BLaER1 (cell line): ENCODE measurements around the gene FIP1L1.
"Not testable (repeated sequence)": the region's sequence is repeated elsewhere in the genome, so short reads cannot be mapped to it uniquely, and the experiment has no call there.

Experiments used
- H3K27ac ChIP-seq: shearing (Covaris generic); formaldehyde crosslinking; 2 replicates; pipeline ENCODE4 v1.8.1; 2022
- H3K27me3 ChIP-seq: shearing (Covaris generic); formaldehyde crosslinking; 2 replicates; pipeline ENCODE4 v1.8.1; 2022
- H3K36me3 ChIP-seq: shearing (Covaris generic); formaldehyde crosslinking; 2 replicates; pipeline ENCODE4 v1.8.1; 2022
- H3K4me1 ChIP-seq: shearing (Covaris generic); formaldehyde crosslinking; 2 replicates; pipeline ENCODE4 v1.8.1; 2022
- H3K4me2 ChIP-seq: shearing (Covaris generic); formaldehyde crosslinking; 2 replicates; pipeline ENCODE4 v1.8.1; 2022
- H3K4me3 ChIP-seq: shearing (Covaris generic); formaldehyde crosslinking; 2 replicates; pipeline ENCODE4 v1.8.1; 2022
- H3K9ac ChIP-seq: shearing (Covaris generic); formaldehyde crosslinking; 2 replicates; pipeline ENCODE4 v1.8.1; 2022
- H3K9me3 ChIP-seq: shearing (Covaris generic); formaldehyde crosslinking; 2 replicates; pipeline ENCODE4 v1.8.1; 2022
- H4K20me1 ChIP-seq: shearing (Covaris generic); formaldehyde crosslinking; 2 replicates; pipeline ENCODE4 v1.8.1; 2022
- Cebpa-rat ChIP-seq: shearing (Covaris generic); IDR thresholded peaks from 2 replicates; pipeline ENCODE4 v1.8.1; 2022

Gene FIP1L1

DNA sequence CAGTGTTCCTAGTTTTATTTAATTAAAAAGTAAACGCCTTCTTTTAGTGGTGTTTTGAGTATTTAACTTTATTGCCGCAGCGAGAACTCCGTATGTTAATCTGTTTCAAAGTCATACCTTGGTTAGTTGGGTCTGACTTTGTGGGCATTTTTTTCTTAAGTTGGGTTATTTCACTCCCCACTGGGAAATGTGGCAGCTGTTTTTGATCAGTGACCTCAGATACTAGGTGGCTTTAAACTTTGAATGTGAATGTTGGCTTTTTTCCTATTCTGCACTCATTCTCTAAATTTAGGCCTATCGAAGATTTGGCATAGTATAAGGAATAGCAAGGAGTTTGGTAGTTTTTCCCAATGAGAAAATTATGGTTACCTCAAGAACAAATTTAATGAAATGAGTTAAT is 85.9 kb downstream of the FIP1L1 start:
- Histone ChIP-seq H3K9me3 (peaks cover 17% of the 10 kb centered on the region), H4K20me1 (no peaks in the 10 kb centered on the region), H3K4me3 (no peak overlapping the region), H3K4me2 (no peak overlapping the region), H3K27me3 (no peaks in the 10 kb centered on the region), H3K9ac (no peak overlapping the region), H3K36me3 (peaks cover 54% of the 10 kb centered on the region), H3K27ac (no peak overlapping the region), H3K4me1 (no peaks in the 10 kb centered on the region)
- TF ChIP-seq Cebpa-rat = no peak

DNA sequence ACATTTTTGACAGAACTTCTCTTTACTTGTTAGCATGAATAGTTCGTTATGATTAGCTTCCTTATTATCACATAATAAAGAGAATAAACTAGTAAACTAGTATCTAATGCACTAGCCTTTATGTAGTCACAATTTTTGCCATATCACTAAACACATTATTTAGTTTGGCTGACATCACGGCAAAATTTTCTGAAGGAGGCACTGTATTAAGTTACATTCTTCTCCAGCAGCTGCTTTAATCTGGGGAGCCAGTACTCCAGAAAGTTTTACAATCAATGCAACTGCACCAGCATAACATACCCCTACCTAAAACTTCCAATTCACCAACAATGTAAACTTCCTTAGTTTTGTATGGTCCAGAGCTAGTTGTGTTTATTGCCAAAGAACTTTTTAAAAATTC is 87.8 kb downstream of the FIP1L1 start:
- no peak for TF ChIP-seq Cebpa-rat
- Histone ChIP-seq H3K27me3 (no peaks in the 10 kb centered on the region), H3K4me2 (no peak overlapping the region), H3K4me3 (no peak overlapping the region), H3K9me3 (peaks cover 18% of the 10 kb centered on the region), H4K20me1 (no peaks in the 10 kb centered on the region), H3K36me3 (peaks cover 36% of the 10 kb centered on the region), H3K27ac (no peak overlapping the region), H3K9ac (no peak overlapping the region), H3K4me1 (no peaks in the 10 kb centered on the region)

DNA sequence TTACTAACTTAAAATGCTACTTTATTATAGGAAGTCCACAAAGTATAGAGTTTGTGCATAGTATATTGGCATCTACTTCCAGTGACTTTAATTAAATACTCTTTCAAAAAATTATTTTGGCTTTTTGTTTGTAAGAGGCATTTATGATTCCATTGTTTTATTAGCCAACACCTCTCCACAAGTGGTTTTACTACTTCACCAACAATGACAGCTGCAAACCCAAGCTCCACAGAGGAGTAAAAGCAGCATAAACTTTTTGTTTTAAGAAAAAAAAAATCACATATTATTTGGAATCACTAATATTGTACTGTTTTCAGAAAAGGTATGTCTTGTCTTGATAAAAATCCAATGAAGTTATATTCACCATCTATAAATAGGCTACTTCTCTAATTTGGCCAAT is 88.5 kb downstream of the FIP1L1 start:
- TF ChIP-seq Cebpa-rat = no peak
- H3K4me2 ChIP-seq = no peak overlapping the region

DNA sequence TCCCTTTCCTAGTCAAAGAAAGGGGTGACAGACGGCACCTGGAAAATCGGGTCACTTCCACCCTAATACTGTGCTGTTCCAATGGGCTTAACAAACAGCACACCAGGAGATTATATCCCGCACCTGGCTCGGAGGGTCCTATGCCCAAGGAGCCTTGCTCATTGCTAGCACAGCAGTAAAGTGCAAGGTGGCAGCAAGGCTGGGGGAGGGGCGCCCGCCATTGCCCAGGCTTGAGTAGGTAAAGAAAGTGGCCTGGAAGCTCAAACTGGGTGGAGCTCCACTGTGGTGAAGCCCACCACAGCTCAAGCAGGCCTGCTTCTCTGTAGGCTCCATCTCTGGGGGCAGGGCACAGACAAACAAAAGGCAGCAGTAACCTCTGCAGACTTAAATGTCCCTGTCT is 89.1 kb downstream of the FIP1L1 start:
- not testable (repeated sequence) for H3K27ac ChIP-seq, H3K27me3 ChIP-seq, H3K9ac ChIP-seq, H3K4me1 ChIP-seq, H3K4me3 ChIP-seq, H3K4me2 ChIP-seq, H4K20me1 ChIP-seq
- Histone ChIP-seq H3K9me3 (peaks cover 18% of the 10 kb centered on the region), H3K36me3 (peaks cover 26% of the 10 kb centered on the region)

More for the DNA sequence above, 88.5 kb downstream of the FIP1L1 start:
- H3K27me3 ChIP-seq = no peaks in the 10 kb centered on the region
- H3K36me3 ChIP-seq = peaks cover 33% of the 10 kb centered on the region
- no peak overlapping the region for H3K4me3 ChIP-seq
- H3K9ac ChIP-seq = no peak overlapping the region
- no peaks in the 10 kb centered on the region for H4K20me1 ChIP-seq
- no peak overlapping the region for H3K27ac ChIP-seq
- peaks cover 18% of the 10 kb centered on the region for H3K9me3 ChIP-seq
- H3K4me1 ChIP-seq = no peaks in the 10 kb centered on the region

DNA sequence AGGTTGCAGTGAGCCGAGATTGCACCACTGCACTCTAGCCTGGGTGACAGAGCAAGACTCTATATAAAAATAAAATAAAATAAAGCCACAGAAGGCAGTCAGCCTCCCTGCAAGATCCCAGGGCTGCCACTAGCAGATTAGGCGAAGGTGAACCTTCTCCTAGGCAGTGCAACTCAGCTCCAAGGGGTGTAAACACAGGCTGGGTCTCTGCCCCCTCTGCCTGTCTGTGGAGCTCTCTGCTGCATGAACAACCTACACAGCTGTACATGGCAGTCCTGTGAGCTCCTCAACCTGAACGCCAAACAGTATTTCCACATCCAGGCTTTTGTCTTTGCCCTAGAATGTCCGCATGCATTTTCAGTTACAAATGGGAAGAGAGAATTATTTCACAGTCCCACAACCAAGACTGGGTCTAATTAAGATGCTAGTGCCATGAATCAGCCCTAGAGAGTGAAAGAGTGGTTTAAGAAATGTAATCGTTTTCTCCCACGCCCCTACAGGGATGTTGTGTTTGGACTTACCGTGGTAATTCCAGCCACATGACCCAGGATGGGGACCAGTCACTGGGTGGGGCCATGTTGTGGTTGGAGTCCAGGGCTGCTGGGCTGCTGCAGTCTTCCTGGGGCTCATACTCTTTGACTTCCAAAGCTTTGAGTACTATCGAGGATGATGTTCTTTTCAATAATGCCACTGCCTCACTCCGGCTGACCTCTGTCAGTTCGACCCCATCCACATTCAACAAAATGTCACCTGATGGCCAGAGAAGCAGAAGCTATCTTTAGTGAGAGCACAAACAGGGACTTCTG is 99.0 kb downstream of the FIP1L1 start:
- H3K4me3 ChIP-seq = no peak overlapping the region
- H3K9me3 ChIP-seq = no peaks in the 10 kb centered on the region; the same call in 1 of the 2 replicates
- no peak overlapping the region for H3K4me2 ChIP-seq
- no peaks in the 10 kb centered on the region for H3K27me3 ChIP-seq
- H4K20me1 ChIP-seq = no peaks in the 10 kb centered on the region
- no peak overlapping the region for H3K27ac ChIP-seq
- no peaks in the 10 kb centered on the region for H3K4me1 ChIP-seq
- no peak overlapping the region for H3K9ac ChIP-seq
- no peak for TF ChIP-seq Cebpa-rat
- no peaks in the 10 kb centered on the region for H3K36me3 ChIP-seq

DNA sequence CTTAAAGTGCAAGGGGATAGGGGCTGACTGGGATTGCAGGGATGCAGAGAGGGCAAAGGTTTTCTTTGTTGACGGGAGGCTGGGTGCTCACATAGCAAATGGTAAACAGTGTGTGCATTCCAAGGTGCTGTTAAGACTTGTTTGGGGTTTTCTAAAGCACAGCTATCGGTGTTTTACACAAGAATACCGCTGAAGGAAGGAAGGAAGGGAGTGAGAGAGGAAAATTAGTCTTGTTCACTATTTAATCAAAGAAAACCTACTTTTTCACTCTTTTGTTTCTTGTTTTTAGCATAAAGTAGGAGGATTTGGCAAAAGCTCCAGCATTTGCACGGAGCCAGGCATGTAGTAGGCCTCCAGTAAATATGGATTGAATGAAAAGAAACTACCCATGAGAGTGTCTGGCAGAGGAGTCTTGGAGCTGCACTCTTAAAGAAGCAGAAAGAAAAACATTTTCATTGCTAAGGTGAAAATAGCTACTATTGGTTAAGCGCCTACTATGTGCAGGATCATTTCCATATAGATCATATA is 99.7 kb downstream of the FIP1L1 start:
- Histone ChIP-seq H3K9me3 (no peaks in the 10 kb centered on the region; the same call in 1 of the 2 replicates), H3K4me1 (no peaks in the 10 kb centered on the region), H3K36me3 (no peaks in the 10 kb centered on the region), H3K27ac (no peak overlapping the region), H3K4me2 (no peak overlapping the region), H3K27me3 (no peaks in the 10 kb centered on the region), H3K9ac (no peak overlapping the region), H4K20me1 (no peaks in the 10 kb centered on the region), H3K4me3 (no peak overlapping the region)
- TF ChIP-seq Cebpa-rat = no peak

DNA sequence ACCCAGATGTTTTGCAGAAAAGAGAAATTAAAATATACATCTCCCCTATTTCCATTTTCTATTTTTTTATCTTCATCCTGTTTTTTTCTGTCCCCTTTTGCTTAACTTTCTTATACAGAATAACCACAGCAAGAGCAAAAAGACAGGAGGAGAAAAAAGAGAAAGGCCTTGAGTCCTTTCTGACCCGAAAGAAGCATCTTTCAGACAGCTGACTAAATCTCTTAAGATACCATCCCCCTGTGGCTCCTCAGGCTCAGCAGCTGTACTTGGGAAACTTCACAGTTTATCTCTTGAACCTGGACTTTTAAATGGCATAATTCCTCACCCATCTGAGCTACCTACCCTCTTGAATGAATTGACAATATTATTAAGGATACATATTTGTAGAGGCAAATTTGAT is 100.2 kb downstream of the FIP1L1 start:
- H3K4me2 ChIP-seq = no peak overlapping the region
- H3K9ac ChIP-seq = no peak overlapping the region
- TF ChIP-seq Cebpa-rat = no peak
- H3K4me1 ChIP-seq = no peaks in the 10 kb centered on the region
- no peaks in the 10 kb centered on the region for H3K27me3 ChIP-seq
- H4K20me1 ChIP-seq = no peaks in the 10 kb centered on the region
- no peaks in the 10 kb centered on the region; the same call in 1 of the 2 replicates for H3K9me3 ChIP-seq
- no peak overlapping the region for H3K4me3 ChIP-seq
- H3K27ac ChIP-seq = no peak overlapping the region
- no peaks in the 10 kb centered on the region for H3K36me3 ChIP-seq

DNA sequence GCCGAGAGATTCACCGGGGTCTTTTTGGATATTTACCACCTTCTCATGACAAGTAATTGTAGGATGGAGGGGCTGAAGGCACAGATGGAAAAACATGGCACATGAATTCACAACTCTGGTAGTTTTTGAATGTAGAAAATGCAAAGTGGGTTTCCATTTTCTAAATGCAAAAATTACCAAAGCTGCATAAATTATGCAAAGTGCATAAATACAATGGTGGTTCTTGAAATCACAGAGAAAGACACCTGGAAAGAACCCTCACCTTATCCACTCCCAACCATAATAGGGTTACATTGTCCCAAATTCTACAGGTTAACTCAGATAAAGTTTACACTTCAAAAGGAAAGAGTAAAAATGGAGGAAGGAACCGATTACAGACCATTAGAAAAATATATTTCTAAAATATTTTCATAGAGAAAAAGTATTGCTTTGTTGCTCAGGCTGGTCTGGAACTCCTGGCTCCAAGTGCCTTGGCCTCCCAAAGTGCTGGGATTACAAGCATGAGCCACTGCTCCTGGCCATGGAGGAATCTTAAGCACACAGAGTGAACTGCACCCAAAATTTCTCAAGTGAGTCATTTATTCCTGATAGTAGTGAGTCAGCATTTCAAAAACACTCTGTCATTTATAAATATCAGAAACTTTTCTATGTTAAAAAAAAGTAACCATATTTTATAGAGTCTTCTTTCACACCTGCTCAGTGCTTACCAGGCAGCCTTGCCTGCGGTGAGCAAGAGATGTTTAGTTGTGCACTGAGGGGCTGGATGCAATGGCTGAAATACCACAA is 101.4 kb downstream of the FIP1L1 start:
- no peaks in the 10 kb centered on the region for H3K9me3 ChIP-seq
- no peak for TF ChIP-seq Cebpa-rat
- H3K27me3 ChIP-seq = no peaks in the 10 kb centered on the region
- H3K9ac ChIP-seq = no peak overlapping the region
- no peaks in the 10 kb centered on the region for H3K4me1 ChIP-seq
- H3K4me2 ChIP-seq = no peak overlapping the region
- H4K20me1 ChIP-seq = no peaks in the 10 kb centered on the region
- H3K4me3 ChIP-seq = no peak overlapping the region
- no peak overlapping the region for H3K27ac ChIP-seq
- H3K36me3 ChIP-seq = no peaks in the 10 kb centered on the region

DNA sequence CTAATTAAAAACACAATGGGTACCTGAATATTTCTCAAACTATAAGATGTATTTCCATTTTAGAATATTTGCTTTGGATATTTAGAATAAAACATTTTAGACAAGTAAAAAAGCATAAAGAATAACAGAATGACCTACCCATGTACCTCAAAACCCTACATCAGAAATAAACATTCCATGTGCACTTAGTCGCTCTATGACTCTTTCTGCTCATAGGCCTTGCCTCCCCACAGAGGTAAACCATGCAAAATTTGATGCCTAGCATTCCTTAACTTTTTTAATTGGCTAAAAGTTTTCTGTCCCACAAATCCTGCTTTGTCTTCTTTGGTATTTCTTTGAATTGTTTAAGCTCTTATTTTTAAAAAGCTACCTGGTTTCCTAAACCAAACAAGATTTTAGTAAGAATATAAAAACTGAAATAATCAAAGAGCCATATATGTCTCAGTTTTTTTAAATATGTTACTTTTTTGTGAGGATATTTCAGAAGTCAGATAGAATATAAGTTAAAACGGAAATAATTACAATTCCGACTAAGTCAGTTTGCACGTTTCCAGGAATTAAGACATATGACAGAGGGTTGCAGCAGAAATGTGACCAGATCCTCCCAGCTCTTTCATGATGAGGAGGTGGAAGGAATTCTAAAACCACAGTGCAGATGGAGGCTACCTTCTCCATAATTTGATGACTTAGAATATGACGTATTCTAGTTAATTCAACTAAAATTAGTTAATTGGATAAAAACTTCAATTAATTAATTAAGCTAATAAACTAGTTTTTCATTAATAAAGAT is 102.5 kb downstream of the FIP1L1 start:
- Histone ChIP-seq H3K9ac (no peak overlapping the region), H3K4me1 (no peaks in the 10 kb centered on the region), H3K27me3 (no peaks in the 10 kb centered on the region), H3K27ac (no peak overlapping the region), H3K9me3 (no peaks in the 10 kb centered on the region), H3K4me3 (no peak overlapping the region), H4K20me1 (no peaks in the 10 kb centered on the region), H3K36me3 (no peaks in the 10 kb centered on the region), H3K4me2 (no peak overlapping the region)
- no peak for TF ChIP-seq Cebpa-rat
